ENCODE results near the gene CFHR2. TPM values are rescaled to one million over a fixed set of nuclear protein-coding genes. Genes with fewer than 3 reads are reported as not detected.

CFHR2 gene
- total RNA-seq, 1 donor from 2014 or later = not detected

DNA sequence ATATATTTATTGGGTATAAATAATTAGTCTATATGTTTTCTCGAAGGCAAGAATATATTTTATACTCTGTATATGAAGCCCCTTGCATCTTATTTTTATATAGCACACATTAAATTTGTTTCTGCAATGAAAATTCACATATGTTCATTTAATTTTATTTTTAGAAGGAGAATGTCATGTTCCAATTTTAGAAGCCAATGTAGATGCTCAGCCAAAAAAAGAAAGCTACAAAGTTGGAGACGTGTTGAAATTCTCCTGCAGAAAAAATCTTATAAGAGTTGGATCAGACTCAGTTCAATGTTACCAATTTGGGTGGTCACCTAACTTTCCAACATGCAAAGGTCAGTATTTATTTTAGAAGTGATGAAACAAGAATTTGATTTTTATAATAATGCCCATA is 50.4 kb downstream of the CFHR2 start:
- H3K4me3 ChIP-seq (ENCODE audit: low read length in 3 of 3) = no peak overlapping the region

DNA sequence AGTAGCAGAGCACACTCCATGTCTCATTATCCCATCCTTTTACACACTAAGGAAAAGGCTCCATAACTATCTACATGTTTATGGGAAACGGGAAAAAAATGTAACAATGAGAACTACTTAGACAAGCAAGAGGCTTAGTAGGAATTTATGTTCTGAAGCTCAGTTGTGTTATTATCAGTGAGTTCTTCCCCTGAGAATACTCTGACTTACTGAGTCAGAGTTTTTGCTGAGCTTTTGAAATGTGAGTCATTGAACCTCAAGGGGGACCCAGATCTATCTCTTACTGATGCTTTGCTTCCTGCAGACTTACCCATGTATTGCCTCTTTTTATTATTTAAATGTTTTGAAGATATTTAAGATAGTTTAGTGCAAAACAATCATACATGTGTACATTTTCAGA is 53.9 kb downstream of the CFHR2 start:
- Histone ChIP-seq H3K4me3 (ENCODE audit: low read length in 3 of 3) (no peak overlapping the region), H3K36me3 (ENCODE audit: control insufficient read depth in 3 of 3, insufficient read depth in 3 of 3, low read length in 3 of 3) (no peaks in the 10 kb centered on the region), H3K9ac (ENCODE audit: low read depth in 1 of 3, low read length in 3 of 3) (no peak overlapping the region), H3K4me1 (ENCODE audit: control insufficient read depth in 3 of 3, insufficient read depth in 3 of 3, low read length in 3 of 3) (no peaks in the 10 kb centered on the region), H3K9me3 (ENCODE audit: control insufficient read depth in 3 of 3, low read length in 3 of 3) (no peaks in the 10 kb centered on the region), H3K27ac (ENCODE audit: low read depth, low read length) (no peak overlapping the region), H3K27me3 (ENCODE audit: control insufficient read depth in 3 of 3, insufficient read depth in 3 of 3, low read length in 3 of 3) (no peaks in the 10 kb centered on the region)

More for the DNA sequence above, 50.4 kb downstream of the CFHR2 start:
- Histone ChIP-seq H3K9me3 (ENCODE audit: control insufficient read depth in 3 of 3, low read length in 3 of 3) (no peaks in the 10 kb centered on the region), H3K36me3 (ENCODE audit: control insufficient read depth in 3 of 3, insufficient read depth in 3 of 3, low read length in 3 of 3) (no peaks in the 10 kb centered on the region), H3K9ac (ENCODE audit: low read depth in 1 of 3, low read length in 3 of 3) (no peak overlapping the region), H3K4me1 (ENCODE audit: control insufficient read depth in 3 of 3, insufficient read depth in 3 of 3, low read length in 3 of 3) (no peaks in the 10 kb centered on the region), H3K27me3 (ENCODE audit: control insufficient read depth in 3 of 3, insufficient read depth in 3 of 3, low read length in 3 of 3) (no peaks in the 10 kb centered on the region), H3K27ac (ENCODE audit: low read depth, low read length) (no peak overlapping the region)

DNA sequence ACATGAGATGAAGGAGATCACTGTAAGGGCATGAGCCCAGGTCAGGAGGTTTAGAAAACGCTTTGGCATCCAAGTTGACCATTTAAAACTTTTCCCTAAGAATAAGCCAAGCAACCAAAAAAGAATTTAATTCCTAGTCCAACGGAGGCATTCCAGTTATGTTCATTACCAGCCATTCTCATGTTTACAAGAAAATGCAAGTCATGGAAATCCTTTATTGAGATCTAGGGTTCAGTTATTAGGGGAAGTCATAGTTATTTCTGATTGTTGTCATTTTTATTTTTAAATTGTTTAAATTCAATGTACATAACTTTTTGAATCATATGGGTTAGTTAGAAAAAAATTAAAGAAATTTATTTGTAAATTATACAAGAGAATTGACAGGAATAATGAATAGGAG is 58.3 kb downstream of the CFHR2 start:
- Histone ChIP-seq H3K4me3 (ENCODE audit: low read length in 3 of 3) (no peak overlapping the region), H3K27ac (ENCODE audit: low read depth, low read length) (no peak overlapping the region), H3K4me1 (ENCODE audit: control insufficient read depth in 3 of 3, insufficient read depth in 3 of 3, low read length in 3 of 3) (no peaks in the 10 kb centered on the region), H3K36me3 (ENCODE audit: control insufficient read depth in 3 of 3, insufficient read depth in 3 of 3, low read length in 3 of 3) (no peaks in the 10 kb centered on the region), H3K27me3 (ENCODE audit: control insufficient read depth in 3 of 3, insufficient read depth in 3 of 3, low read length in 3 of 3) (no peaks in the 10 kb centered on the region), H3K9me3 (ENCODE audit: control insufficient read depth in 3 of 3, low read length in 3 of 3) (no peaks in the 10 kb centered on the region), H3K9ac (ENCODE audit: low read depth in 1 of 3, low read length in 3 of 3) (no peak overlapping the region)

DNA sequence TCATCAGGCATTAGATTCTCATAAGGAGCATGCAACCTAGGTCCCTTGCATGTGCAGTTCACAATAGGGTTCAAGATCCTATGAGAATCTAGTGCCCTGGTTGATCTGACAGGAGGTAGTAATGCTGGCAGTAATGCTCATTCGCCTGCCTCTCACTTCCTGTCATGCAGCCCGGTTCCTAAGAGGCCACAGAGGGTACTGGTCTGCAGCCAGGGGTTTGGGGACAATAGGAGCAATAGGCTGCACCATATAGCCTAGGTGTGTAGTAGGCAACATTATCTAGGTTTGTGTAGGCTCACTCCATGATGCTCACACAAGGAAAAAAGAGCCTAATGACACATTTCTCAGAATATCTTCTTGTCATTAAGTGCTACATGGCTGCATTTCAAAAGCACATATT is 59.6 kb downstream of the CFHR2 start:
- Histone ChIP-seq H3K4me3 (ENCODE audit: low read length in 3 of 3) (no peak overlapping the region), H3K27ac (ENCODE audit: low read depth, low read length) (no peak overlapping the region), H3K4me1 (ENCODE audit: control insufficient read depth in 3 of 3, insufficient read depth in 3 of 3, low read length in 3 of 3) (no peaks in the 10 kb centered on the region), H3K36me3 (ENCODE audit: control insufficient read depth in 3 of 3, insufficient read depth in 3 of 3, low read length in 3 of 3) (no peaks in the 10 kb centered on the region), H3K27me3 (ENCODE audit: control insufficient read depth in 3 of 3, insufficient read depth in 3 of 3, low read length in 3 of 3) (no peaks in the 10 kb centered on the region), H3K9ac (ENCODE audit: low read depth in 1 of 3, low read length in 3 of 3) (no peak overlapping the region), H3K9me3 (ENCODE audit: control insufficient read depth in 3 of 3, low read length in 3 of 3) (no peaks in the 10 kb centered on the region)

DNA sequence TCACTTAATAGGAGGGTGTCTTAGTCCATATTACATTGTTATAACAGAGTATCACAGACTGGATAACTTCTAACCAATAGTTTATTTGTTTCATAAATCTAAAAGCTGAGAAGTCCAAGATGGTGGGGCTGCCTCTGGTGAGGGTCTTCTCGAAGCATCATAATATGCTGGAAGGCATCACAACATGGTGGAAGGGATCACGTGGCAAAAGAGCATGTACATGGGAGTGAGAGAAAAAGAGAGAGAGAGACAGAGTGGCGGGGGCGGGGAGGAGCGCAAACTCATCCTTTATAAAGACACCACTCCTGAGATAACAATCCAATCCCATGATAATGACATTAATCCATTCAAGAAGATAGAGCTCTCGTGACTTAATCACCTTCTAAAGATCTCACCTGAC is 65.3 kb downstream of the CFHR2 start:
- no peaks in the 10 kb centered on the region for H3K4me1 ChIP-seq (ENCODE audit: control insufficient read depth in 3 of 3, insufficient read depth in 3 of 3, low read length in 3 of 3)
- H3K4me3 ChIP-seq (ENCODE audit: low read length in 3 of 3) = no peak overlapping the region
- H3K36me3 ChIP-seq (ENCODE audit: control insufficient read depth in 3 of 3, insufficient read depth in 3 of 3, low read length in 3 of 3) = no peaks in the 10 kb centered on the region
- no peak overlapping the region for H3K27ac ChIP-seq (ENCODE audit: low read depth, low read length)
- H3K27me3 ChIP-seq (ENCODE audit: control insufficient read depth in 3 of 3, insufficient read depth in 3 of 3, low read length in 3 of 3) = no peaks in the 10 kb centered on the region
- no peak overlapping the region for H3K9ac ChIP-seq (ENCODE audit: low read depth in 1 of 3, low read length in 3 of 3)
- H3K9me3 ChIP-seq (ENCODE audit: control insufficient read depth in 3 of 3, low read length in 3 of 3) = no peaks in the 10 kb centered on the region

Small RNAs within 50 kb of the gene (small RNA-seq; reads per million reads assigned to genes)
- not detected for gene AL139418.1

Other genes starting within 250 kb of the CFHR2 start
- 1.0 TPM for gene CFHR3, start 168.9 kb upstream of the CFHR2 start, total RNA-seq
- gene CFHR1, start 124.0 kb upstream of the CFHR2 start, total RNA-seq = 1.6 TPM
- not detected for gene CFHR4, start 55.7 kb upstream of the CFHR2 start, total RNA-seq
- not detected for gene CFHR5, start 33.8 kb downstream of the CFHR2 start, total RNA-seq
- gene F13B, start 123.5 kb downstream of the CFHR2 start, total RNA-seq = not detected
- 5.7 TPM for gene ASPM, start 202.9 kb downstream of the CFHR2 start, total RNA-seq